KMS-11 (cell line): Measurements from ENCODE around the gene CASQ2.

Experiments used
- H2AFZ ChIP-seq: fragments of 200-600 bp; sonication (generic); 2 replicates; pipeline ENCODE4 v1.6.1; 2016; ENCODE audit warnings: antibody characterized with exemption, mixed run types, low read depth
- H3K27ac ChIP-seq: fragments of 200-600 bp; sonication (generic); 2 replicates; pipeline ENCODE4 v1.6.1; 2016; ENCODE audit warnings: mild to moderate bottlenecking, mixed run types
- H3K27me3 ChIP-seq: fragments of 200-600 bp; sonication (generic); 2 replicates; pipeline ENCODE4 v1.6.1; 2017; ENCODE audit warnings: mild to moderate bottlenecking, low read depth, mixed run types, moderate library complexity; ENCODE audit not compliant: insufficient read depth
- H3K36me3 ChIP-seq: fragments of 200-600 bp; sonication (generic); 2 replicates; pipeline ENCODE4 v1.6.1; 2017; ENCODE audit warnings: mild to moderate bottlenecking, mixed run types; ENCODE audit not compliant: insufficient read depth
- H3K4me1 ChIP-seq: fragments of 200-600 bp; sonication (generic); 2 replicates; pipeline ENCODE4 v1.6.1; 2016; ENCODE audit warnings: mild to moderate bottlenecking, low read depth, mixed run types; ENCODE audit not compliant: poor library complexity, severe bottlenecking
- H3K4me2 ChIP-seq: fragments of 200-600 bp; sonication (generic); 2 replicates; pipeline ENCODE4 v1.7.0; 2016; ENCODE audit warnings: mild to moderate bottlenecking, mixed run types
- H3K4me3 ChIP-seq: fragments of 200-600 bp; sonication (generic); IDR thresholded peaks from 2 replicates; pipeline ENCODE4 v1.6.1; 2017; ENCODE audit warnings: low read depth, low read length, mixed read lengths; ENCODE audit not compliant: insufficient read depth
- H3K79me2 ChIP-seq: fragments of 200-600 bp; sonication (generic); 2 replicates; pipeline ENCODE4 v1.6.1; 2016; ENCODE audit warnings: low read depth, mixed run types; ENCODE audit not compliant: insufficient read depth
- H3K9ac ChIP-seq: fragments of 200-600 bp; sonication (generic); 2 replicates; pipeline ENCODE4 v1.6.1; 2016; ENCODE audit warnings: mild to moderate bottlenecking, mixed run types
- H4K20me1 ChIP-seq: fragments of 200-600 bp; sonication (generic); 2 replicates; pipeline ENCODE4 v1.6.1; 2016; ENCODE audit warnings: mild to moderate bottlenecking, mixed run types; ENCODE audit not compliant: insufficient read depth
- TF ChIP-seq, protein P1 (sequence below): fragments of 200-600 bp; sonication (generic); conservative IDR thresholded peaks from 2 replicates; pipeline ENCODE4 v1.6.1; 2017; ENCODE audit warnings: low read depth, mild to moderate bottlenecking, antibody characterized with exemption, low read length, moderate library complexity, mixed read lengths

CASQ2 gene

DNA sequence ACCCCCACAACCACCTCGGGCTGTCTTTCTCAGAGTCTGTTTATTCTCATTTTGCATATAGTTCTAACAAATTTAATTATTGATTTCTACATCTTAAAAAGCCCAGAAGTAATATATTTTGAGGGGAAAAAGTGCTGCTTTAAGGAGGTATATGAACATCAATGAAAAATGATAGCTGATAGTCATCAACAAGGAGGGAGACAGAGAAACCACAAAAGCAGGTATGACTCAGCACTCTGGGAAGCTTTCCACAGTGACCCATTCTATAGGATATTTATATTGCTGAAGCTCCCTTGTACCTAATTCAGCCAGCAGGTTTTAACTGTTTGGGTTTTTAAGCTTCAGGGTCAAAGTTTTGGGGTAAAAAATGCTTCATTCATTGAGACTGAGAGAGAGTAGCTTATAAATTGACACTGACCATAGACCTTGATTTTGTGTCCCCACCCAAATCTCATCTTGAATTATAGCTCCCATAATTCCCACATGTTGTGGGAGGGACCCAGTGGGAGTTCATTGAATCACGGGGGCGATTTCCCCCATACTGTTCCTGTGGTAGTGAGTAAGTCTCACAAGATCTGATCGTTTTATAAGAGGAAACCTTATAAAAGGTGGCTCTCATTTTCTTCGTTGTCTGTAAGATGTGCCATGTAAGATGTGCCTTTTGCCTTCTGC, 99.4 kb downstream of the CASQ2 start:
- Histone ChIP-seq H3K4me1 (peaks cover 24% of the 10 kb centered on the region), H3K36me3 (no peaks in the 10 kb centered on the region), H3K79me2 (no peaks in the 10 kb centered on the region), H3K27ac (peak overlapping the region; percentile 36; the same call in 1 of the 2 replicates), H3K9ac (0 out of 2 replicates have a peak overlapping the region, but pooled peaks have one; percentile 2), H2AFZ (no peak overlapping the region), H3K4me3 (no peak overlapping the region), H3K27me3 (no peaks in the 10 kb centered on the region), H3K4me2 (peak overlapping the region; percentile 27; the same call in 1 of the 2 replicates), H4K20me1 (no peaks in the 10 kb centered on the region)
- TF ChIP-seq, protein P1, sequence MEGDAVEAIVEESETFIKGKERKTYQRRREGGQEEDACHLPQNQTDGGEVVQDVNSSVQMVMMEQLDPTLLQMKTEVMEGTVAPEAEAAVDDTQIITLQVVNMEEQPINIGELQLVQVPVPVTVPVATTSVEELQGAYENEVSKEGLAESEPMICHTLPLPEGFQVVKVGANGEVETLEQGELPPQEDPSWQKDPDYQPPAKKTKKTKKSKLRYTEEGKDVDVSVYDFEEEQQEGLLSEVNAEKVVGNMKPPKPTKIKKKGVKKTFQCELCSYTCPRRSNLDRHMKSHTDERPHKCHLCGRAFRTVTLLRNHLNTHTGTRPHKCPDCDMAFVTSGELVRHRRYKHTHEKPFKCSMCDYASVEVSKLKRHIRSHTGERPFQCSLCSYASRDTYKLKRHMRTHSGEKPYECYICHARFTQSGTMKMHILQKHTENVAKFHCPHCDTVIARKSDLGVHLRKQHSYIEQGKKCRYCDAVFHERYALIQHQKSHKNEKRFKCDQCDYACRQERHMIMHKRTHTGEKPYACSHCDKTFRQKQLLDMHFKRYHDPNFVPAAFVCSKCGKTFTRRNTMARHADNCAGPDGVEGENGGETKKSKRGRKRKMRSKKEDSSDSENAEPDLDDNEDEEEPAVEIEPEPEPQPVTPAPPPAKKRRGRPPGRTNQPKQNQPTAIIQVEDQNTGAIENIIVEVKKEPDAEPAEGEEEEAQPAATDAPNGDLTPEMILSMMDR = no peak

DNA sequence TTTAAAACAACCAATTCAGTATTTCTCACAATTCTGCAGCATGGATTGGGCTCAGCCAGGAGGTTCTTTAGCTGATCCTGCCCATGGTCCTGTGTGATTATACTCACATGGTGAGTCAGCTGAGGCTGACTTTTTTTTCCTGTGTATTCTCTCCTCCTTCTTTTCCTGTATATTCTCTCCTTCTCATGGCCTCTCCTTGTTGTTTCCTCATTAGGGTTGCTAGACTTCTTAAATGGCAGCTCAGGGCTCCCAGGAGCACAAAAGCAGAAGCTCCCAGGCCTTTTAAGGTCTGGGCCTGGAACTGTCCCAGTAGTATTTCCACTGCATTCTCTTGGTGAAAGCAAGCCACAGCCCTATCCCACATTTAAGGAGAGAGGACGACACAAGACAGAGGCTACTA, 99.9 kb downstream of the CASQ2 start:
- H3K79me2 ChIP-seq = no peaks in the 10 kb centered on the region
- 0 out of 2 replicates have a peak overlapping the region, but pooled peaks have one; percentile 2 for H3K9ac ChIP-seq
- H2AFZ ChIP-seq = no peak overlapping the region
- H3K4me3 ChIP-seq = no peak overlapping the region
- no peaks in the 10 kb centered on the region for H3K27me3 ChIP-seq
- TF ChIP-seq, protein P1 = no peak
- H3K36me3 ChIP-seq = no peaks in the 10 kb centered on the region
- peaks cover 24% of the 10 kb centered on the region for H3K4me1 ChIP-seq
- peak overlapping the region; percentile 27; the same call in 1 of the 2 replicates for H3K4me2 ChIP-seq
- H4K20me1 ChIP-seq = no peaks in the 10 kb centered on the region
- H3K27ac ChIP-seq = peak overlapping the region; percentile 36; the same call in 1 of the 2 replicates

DNA sequence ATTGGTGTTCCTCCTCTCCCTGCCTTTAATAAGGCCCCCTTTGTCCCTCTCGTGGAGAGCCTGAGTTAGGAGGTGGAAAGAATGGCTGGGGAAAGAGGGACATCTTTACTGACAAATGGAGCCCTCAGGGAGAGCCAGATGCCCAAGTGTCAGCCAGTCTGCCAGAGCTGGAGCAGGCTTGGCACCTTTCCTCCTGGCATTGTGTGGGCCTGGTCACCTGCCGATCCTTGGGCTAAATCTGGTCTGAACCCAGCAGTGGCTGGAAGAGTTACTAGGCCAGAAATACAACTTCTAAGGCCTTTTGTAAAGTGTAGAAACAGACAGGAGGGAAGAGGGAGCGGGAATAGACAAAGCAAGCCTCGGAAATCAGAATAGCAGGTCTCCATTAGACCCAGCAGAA, 101.8 kb downstream of the CASQ2 start:
- H3K27me3 ChIP-seq = no peaks in the 10 kb centered on the region
- no peaks in the 10 kb centered on the region for H3K79me2 ChIP-seq
- no peak overlapping the region for H3K4me3 ChIP-seq
- H2AFZ ChIP-seq = no peak overlapping the region
- TF ChIP-seq, protein P1 = no peak
- H3K36me3 ChIP-seq = no peaks in the 10 kb centered on the region
- no peak overlapping the region for H3K4me2 ChIP-seq
- no peak overlapping the region for H3K9ac ChIP-seq
- H3K27ac ChIP-seq = no peak overlapping the region
- no peaks in the 10 kb centered on the region for H4K20me1 ChIP-seq
- H3K4me1 ChIP-seq = peaks cover 24% of the 10 kb centered on the region

GRCh38 chr1:115666206-115666605, 102.3 kb downstream of the CASQ2 start:
- H3K36me3 ChIP-seq = no peaks in the 10 kb centered on the region
- TF ChIP-seq, protein P1 = no peak
- H3K4me1 ChIP-seq = peaks cover 24% of the 10 kb centered on the region
- no peak overlapping the region for H2AFZ ChIP-seq
- no peak overlapping the region for H3K4me3 ChIP-seq
- H3K27ac ChIP-seq = no peak overlapping the region
- no peaks in the 10 kb centered on the region for H3K27me3 ChIP-seq
- H3K79me2 ChIP-seq = no peaks in the 10 kb centered on the region
- H3K9ac ChIP-seq = no peak overlapping the region
- no peak overlapping the region for H3K4me2 ChIP-seq
- H4K20me1 ChIP-seq = no peaks in the 10 kb centered on the region
